IPS DF 6.9 (cell line): ENCODE results near the gene CCDC85B.

ENCODE experiments used
- DNase-seq: peaks from one replicate; pipeline ENCODE4 v3.0.0-alpha.2; 2013; ENCODE audit warnings: low read depth, low spot score
- H3K27ac ChIP-seq: one replicate; pipeline ENCODE4 v1.5.1; 2013; ENCODE audit warnings: low read length, control low read depth
- H3K27me3 ChIP-seq: 2 replicates; pipeline ENCODE4 v1.6.1; 2013; ENCODE audit warnings: mild to moderate bottlenecking, low read length; ENCODE audit not compliant: control insufficient read depth, insufficient read depth
- H3K36me3 ChIP-seq: 2 replicates; pipeline ENCODE4 v1.6.1; 2013; ENCODE audit warnings: low read length; ENCODE audit not compliant: control insufficient read depth, insufficient read depth
- H3K4me1 ChIP-seq: 2 replicates; pipeline ENCODE4 v1.6.1; 2013; ENCODE audit warnings: low read length; ENCODE audit not compliant: control insufficient read depth, insufficient read depth
- H3K4me3 ChIP-seq: 2 replicates; pipeline ENCODE4 v1.5.1; 2013; ENCODE audit warnings: mild to moderate bottlenecking, low read length
- H3K9me3 ChIP-seq: 2 replicates; pipeline ENCODE4 v1.6.1; 2013; ENCODE audit warnings: low read length, inconsistent platforms; ENCODE audit not compliant: control insufficient read depth, insufficient read depth
- WGBS: extraction: QIAGEN DNeasy Blood & Tissue Kit; methylation state at CpG from one replicate; pipeline ENCODE4 v1.1.7; 2013; ENCODE audit warnings: mixed read lengths, missing lambda C conversion rate; ENCODE audit not compliant: insufficient read length, insufficient coverage; 5-methylcytosine and 5-hydroxymethylcytosine counted together

The CCDC85B gene

DNA sequence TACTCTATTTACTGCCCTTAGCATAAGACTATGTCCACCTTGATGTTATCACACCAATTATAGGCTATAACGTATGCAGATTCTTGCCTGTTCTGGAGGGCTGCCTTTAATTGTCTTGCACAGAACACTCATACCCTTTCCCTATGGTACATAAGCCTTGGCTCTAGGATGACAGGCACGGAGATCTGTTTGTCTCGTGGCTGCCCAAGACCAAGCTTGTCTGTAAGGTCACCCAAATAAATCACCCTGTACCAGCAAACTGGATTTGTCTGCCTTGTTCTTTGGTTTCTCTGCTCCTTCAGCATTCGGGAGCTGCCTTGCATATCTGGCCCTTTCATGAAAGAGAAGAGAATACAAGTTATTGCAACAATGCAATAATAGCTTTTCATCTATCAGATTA is 47.3 kb downstream of the CCDC85B start:
- H3K27ac ChIP-seq, result no peak overlapping the region
- WGBS, result no CpG with 5 or more reads among the region's 4 CpGs

More for the DNA sequence above, 47.3 kb downstream of the CCDC85B start:
- H3K4me3 ChIP-seq, result no peak overlapping the region
- H3K9me3 ChIP-seq, result no peaks in the 10 kb centered on the region
- no peaks in the 10 kb centered on the region; the same call in 1 of the 2 replicates for H3K4me1 ChIP-seq
- H3K36me3 ChIP-seq, result no peaks in the 10 kb centered on the region
- no peak for DNase-seq
- no peaks in the 10 kb centered on the region for H3K27me3 ChIP-seq
